Panc1 (cell line): Measurements from ENCODE around the gene CNKSR1. TPM values are rescaled to one million over a fixed set of nuclear protein-coding genes. Genes with fewer than 3 reads are reported as not detected.

Experiments
- ATAC-seq: fragments of 200-7000 bp; cut with Tn5 transposase; 2 replicates; pipeline ENCODE4 v1.9.1; 2020; ENCODE audit warnings: mild to moderate bottlenecking, moderate library complexity
- BruUV-seq: library from RNA; stranded (reverse); fragments of 400-500 nt; replicated peaks from 2 replicates; lab custom pipeline; 2021; lab: Mats Ljungman, UMichigan
- CTCF ChIA-PET: fragments of 300-600 bp; sonication (Branson Sonifier 250); formaldehyde crosslinking; loops from one replicate; lab custom pipeline; 2022; ENCODE audit warnings: antibody characterized with exemption; lab: Charles Lee
- POLR2A ChIA-PET: fragments of 300-600 bp; sonication (Branson Sonifier 250); formaldehyde crosslinking; loops from one replicate; lab custom pipeline; 2022; ENCODE audit warnings: antibody characterized with exemption; lab: Charles Lee
- DNase-seq: peaks from one replicate; pipeline ENCODE4 v3.0.0-alpha.2; 2010; ENCODE audit warnings: low read depth, low spot score
- H3K27ac ChIP-seq: 2 replicates; pipeline ENCODE4 v1.5.1; 2011; ENCODE audit warnings: mild to moderate bottlenecking, low read length, inconsistent platforms
- H3K27me3 ChIP-seq: fragments of 200-500 bp; sonication (Bioruptor generic); 2 replicates; pipeline ENCODE4 v1.6.0; 2014; ENCODE audit warnings: low read length, inconsistent platforms; ENCODE audit not compliant: control insufficient read depth, insufficient read depth
- H3K36me3 ChIP-seq: fragments of 200-500 bp; sonication (Bioruptor generic); 2 replicates; pipeline ENCODE4 v1.5.1; 2014; ENCODE audit warnings: inconsistent platforms, mild to moderate bottlenecking, low read length, moderate library complexity; ENCODE audit not compliant: control insufficient read depth, insufficient read depth
- H3K4me1 ChIP-seq: 2 replicates; pipeline ENCODE4 v1.5.1; 2011; ENCODE audit warnings: inconsistent platforms, mild to moderate bottlenecking, low read length, moderate library complexity; ENCODE audit not compliant: control insufficient read depth, insufficient read depth
- H3K4me3 ChIP-seq, 2 experiments: 2 replicates each; pipeline ENCODE4 v1.5.1; 2011 to 2012; ENCODE audit warnings: low read depth in 2 of 2, low read length in 2 of 2, mild to moderate bottlenecking in 2 of 2, inconsistent platforms in 1 of 2, moderate library complexity in 1 of 2
- H3K9me3 ChIP-seq: fragments of 200-500 bp; sonication (Bioruptor generic); 2 replicates; pipeline ENCODE4 v1.5.1; 2014; ENCODE audit warnings: low read depth, mild to moderate bottlenecking, inconsistent platforms, low read length, moderate library complexity; ENCODE audit not compliant: control insufficient read depth, insufficient read depth
- CTCF ChIP-seq: fragments of 450-650 bp; IDR thresholded peaks from 2 replicates; pipeline ENCODE4 v1.5.1; 2017; ENCODE audit warnings: mild to moderate bottlenecking
- POLR2AphosphoS5 ChIP-seq: IDR thresholded peaks from 2 replicates; pipeline ENCODE4 v1.6.1; 2012; ENCODE audit warnings: mild to moderate bottlenecking, low read depth, low read length, moderate library complexity
- REST ChIP-seq, 2 experiments: IDR thresholded peaks; 2 replicates each; pipeline ENCODE4 v1.6.1; 2011 to 2012; ENCODE audit warnings: low read depth in 2 of 2, control low read depth in 1 of 2, low read length in 1 of 2, mild to moderate bottlenecking in 1 of 2, moderate library complexity in 1 of 2; ENCODE audit not compliant: insufficient read depth in 1 of 2
- SIN3A ChIP-seq: IDR thresholded peaks from 2 replicates; pipeline ENCODE4 v1.6.1; 2012; ENCODE audit warnings: low read depth, mild to moderate bottlenecking, low read length, moderate library complexity, borderline replicate concordance; ENCODE audit not compliant: insufficient read depth
- TCF7L2 ChIP-seq: IDR thresholded peaks from 2 replicates; pipeline ENCODE4 v1.6.1; 2011; ENCODE audit warnings: mild to moderate bottlenecking, low read depth, low read length, inconsistent platforms
- in situ Hi-C: cut with HindIII; loops from 2 replicates; pipeline ENCODE4 v1.10.0; 2016; ENCODE audit warnings: low sequenced_read_pairs, low pct_unique_long_range_greater_than_20kb
- intact Hi-C: fragments of 100-400 bp; cut with micrococcal nuclease; formaldehyde crosslinking; loops from one replicate; pipeline ENCODE4 v1.10.0; 2022; ENCODE audit not compliant: unreplicated experiment
- total RNA-seq: library from RNA; stranded (reverse); gene quantifications from one replicate; pipeline ENCODE4 v1.2.1, GENCODE V29; 2021; ENCODE audit not compliant: unreplicated experiment

The CNKSR1 gene
- total RNA-seq, 1 experiment from 2014 or later: 13.7 TPM

GRCh38 chr1:26220199-26220912, 43.1 kb downstream of the CNKSR1 start:
- no peak for DNase-seq
- in situ Hi-C loops: no loop called here
- ATAC-seq: no peak
- Histone ChIP-seq H3K27ac (no peak overlapping the region), H3K4me3 (no peak overlapping the region), H3K27me3 (no peaks in the 10 kb centered on the region), H3K4me1 (no peaks in the 10 kb centered on the region; the same call in 1 of the 2 replicates), H3K9me3 (no peaks in the 10 kb centered on the region), H3K36me3 (no peaks in the 10 kb centered on the region)
- TF ChIP-seq REST (IDR thresholded peaks at IDR 0.05; ENCODE audit: insufficient read depth in 1 of 2, low read depth in 2 of 2, low read length in 1 of 2) (no peak), TCF7L2 (no peak), CTCF (no peak), POLR2AphosphoS5 (no peak), SIN3A (no peak)
- intact Hi-C loops: no loop called here
- CTCF ChIA-PET: no interaction called here
- no TSS peak for BruUV-seq
- POLR2A ChIA-PET: no interaction called here

- H3K36me3 ChIP-seq: no peaks in the 10 kb centered on the region
- H3K4me1 ChIP-seq: no peaks in the 10 kb centered on the region; the same call in 1 of the 2 replicates
- H3K4me3 ChIP-seq: no peak overlapping the region
- intact Hi-C loops: no loop called here
- ChIA-PET POLR2A (no interaction called here), CTCF (no interaction called here)
- TF ChIP-seq REST (IDR thresholded peaks at IDR 0.05; ENCODE audit: insufficient read depth in 1 of 2, low read depth in 2 of 2, low read length in 1 of 2): no peak
- no peak for TF ChIP-seq SIN3A
- TF ChIP-seq TCF7L2: no peak
- no peak for TF ChIP-seq CTCF
- no peak for TF ChIP-seq POLR2AphosphoS5
- in situ Hi-C loops: no loop called here
- ATAC-seq: no peak
- H3K27ac ChIP-seq: no peak overlapping the region
- DNase-seq: no peak
- no peaks in the 10 kb centered on the region for H3K27me3 ChIP-seq
- no TSS peak for BruUV-seq
- no peaks in the 10 kb centered on the region for H3K9me3 ChIP-seq
Observed at GRCh38 chr1:26221094-26221493, 43.8 kb downstream of the CNKSR1 start.
